Ishikawa (cell line): Measurements from ENCODE around the gene PDCD2L.

Experiments used
- CEBPB ChIP-seq: IDR thresholded peaks from 2 replicates; pipeline ENCODE4 v1.6.1; 2012
- CREB1 ChIP-seq: IDR thresholded peaks from 2 replicates; pipeline ENCODE4 v1.6.1; 2012; ENCODE audit warnings: low read depth
- EGR1 ChIP-seq: IDR thresholded peaks from 2 replicates; pipeline ENCODE4 v1.6.1; 2012
- EP300 ChIP-seq: IDR thresholded peaks from 2 replicates; pipeline ENCODE4 v1.6.1; 2012; ENCODE audit warnings: borderline replicate concordance
- FOXM1 ChIP-seq: IDR thresholded peaks from 2 replicates; pipeline ENCODE4 v1.6.1; 2012; ENCODE audit warnings: low read depth, borderline replicate concordance
- MAX ChIP-seq: IDR thresholded peaks from 2 replicates; pipeline ENCODE4 v1.6.1; 2012
- NFIC ChIP-seq: IDR thresholded peaks from 2 replicates; pipeline ENCODE4 v1.6.1; 2012
- RAD21 ChIP-seq: IDR thresholded peaks from 2 replicates; pipeline ENCODE4 v1.6.1; 2012; ENCODE audit warnings: low read depth
- REST ChIP-seq: IDR thresholded peaks from 2 replicates; pipeline ENCODE4 v1.6.1; 2012; ENCODE audit warnings: low read depth, mild to moderate bottlenecking
- TAF1 ChIP-seq: IDR thresholded peaks from 2 replicates; pipeline ENCODE4 v1.6.1; 2012; ENCODE audit warnings: low read depth, mild to moderate bottlenecking
- TCF12 ChIP-seq: IDR thresholded peaks from 2 replicates; pipeline ENCODE4 v1.6.1; 2012; ENCODE audit warnings: low read depth
- TEAD4 ChIP-seq: IDR thresholded peaks from 2 replicates; pipeline ENCODE4 v1.6.1; 2012
- USF1 ChIP-seq: IDR thresholded peaks from 2 replicates; pipeline ENCODE4 v1.6.1; 2012
- YY1 ChIP-seq: IDR thresholded peaks from 2 replicates; pipeline ENCODE4 v1.6.1; 2012; ENCODE audit warnings: low read depth
- ZBTB7A ChIP-seq: IDR thresholded peaks from 2 replicates; pipeline ENCODE4 v1.6.1; 2012; ENCODE audit warnings: low read depth

PDCD2L gene

GRCh38 chr19:34454091-34454490, 49.9 kb downstream of the PDCD2L start:
- no peak for TF ChIP-seq EP300
- no peak for TF ChIP-seq YY1
- TF ChIP-seq CEBPB: no peak
- TF ChIP-seq EGR1: no peak
- TF ChIP-seq TCF12: no peak
- no peak for TF ChIP-seq TAF1
- no peak for TF ChIP-seq TEAD4
- no peak for TF ChIP-seq MAX

- TF ChIP-seq ZBTB7A (no peak), CEBPB (no peak), NFIC (no peak)
Measured at GRCh38 chr19:34454685-34455084, 50.5 kb downstream of the PDCD2L start.

- TF ChIP-seq FOXM1: no peak
- TF ChIP-seq RAD21: no peak
- no peak for TF ChIP-seq USF1
- TF ChIP-seq TCF12: no peak
- no peak for TF ChIP-seq CEBPB
- TF ChIP-seq TEAD4: no peak
- no peak for TF ChIP-seq ZBTB7A
- TF ChIP-seq MAX: no peak
- TF ChIP-seq CREB1: no peak
- TF ChIP-seq EGR1: no peak
- TF ChIP-seq REST: no peak
- TF ChIP-seq YY1: no peak
Measured at GRCh38 chr19:34457446-34457845, 53.2 kb downstream of the PDCD2L start.

GRCh38 chr19:34458677-34459076, 54.5 kb downstream of the PDCD2L start:
- TF ChIP-seq CEBPB (no peak), TAF1 (no peak), REST (no peak), ZBTB7A (no peak), MAX (no peak), NFIC (no peak), EP300 (no peak), TCF12 (no peak), FOXM1 (no peak), EGR1 (no peak), CREB1 (no peak), TEAD4 (no peak), RAD21 (no peak), USF1 (no peak), YY1 (no peak)

- TF ChIP-seq CEBPB (no peak), REST (no peak), TEAD4 (no peak), TAF1 (no peak), RAD21 (no peak), MAX (no peak), USF1 (no peak), CREB1 (no peak), NFIC (no peak), YY1 (no peak), EP300 (no peak), ZBTB7A (no peak)
Measured at GRCh38 chr19:34459614-34460013, 55.4 kb downstream of the PDCD2L start.
